K562 (cell line): Measurements from ENCODE around the gene DPEP2. TPM values are rescaled to one million over a fixed set of nuclear protein-coding genes. Genes with fewer than 3 reads are reported as not detected.
A peak's percentile ranks its signal among the peaks of the same experiment; 100 is the strongest.

Experiments
- CEBPG ChIP-seq, 3 experiments: fragments of 200-800 bp in 1 of 3; sonication (Bioruptor generic) in 1 of 3; sonication (generic) in 1 of 3; formaldehyde crosslinking in 1 of 3; IDR thresholded peaks in 2 of 3; conservative IDR thresholded peaks in 1 of 3; 2 replicates each; pipeline versions ENCODE4 v1.6.1 to v1.8.0; 2016 to 2022; ENCODE audit warnings: missing compliant biosample characterization in 2 of 3, missing genetic modification characterization in 2 of 3, mild to moderate bottlenecking in 1 of 3, missing genetic modification reagents in 1 of 3
- HMGN3 ChIP-seq: IDR thresholded peaks from 2 replicates; pipeline ENCODE4 v1.6.1; 2011; ENCODE audit warnings: borderline replicate concordance, low read depth, mild to moderate bottlenecking, mixed read lengths, low read length; ENCODE audit not compliant: insufficient read length; ENCODE audit errors: extremely low read depth
- RBBP5 ChIP-seq: fragments of 200-600 bp; sonication (generic); IDR thresholded peaks from 2 replicates; pipeline ENCODE4 v1.6.1; 2012; ENCODE audit warnings: borderline replicate concordance, mild to moderate bottlenecking, low read length, control low read depth, inconsistent platforms; ENCODE audit not compliant: insufficient read depth, poor library complexity, severe bottlenecking
- RBFOX2 ChIP-seq: fragments of 200-400 bp; formaldehyde crosslinking; IDR thresholded peaks from 2 replicates; pipeline ENCODE4 v1.6.1; 2017; ENCODE audit warnings: low read depth, mild to moderate bottlenecking, low read length, moderate library complexity
- TCF3 ChIP-seq: sonication (generic); formaldehyde crosslinking; IDR thresholded peaks from 2 replicates; pipeline ENCODE4 v1.4.0; 2020; ENCODE audit warnings: mild to moderate bottlenecking, missing genetic modification reagents
- ZNF274 ChIP-seq: IDR thresholded peaks from 2 replicates; pipeline ENCODE4 v1.6.1; 2011; ENCODE audit warnings: low read depth, mild to moderate bottlenecking, low read length, moderate library complexity, borderline replicate concordance
- polyA plus RNA-seq, 8 experiments: library from polyadenylated mRNA; depleted of rRNA in 4 of 8; stranded (reverse) in 5 of 8; unstranded in 3 of 8; fragments of >200 nt; fragmentation: Nextera tagmentation in 2 of 8; fragmentation: Illumina TruSeq in 1 of 8; extraction: Ambion mirVana in 2 of 8; extraction: Trizol in 1 of 8; gene quantifications; 2 replicates each; pipeline versions ENCODE4 v1.2.1 to v1.2.3, GENCODE V29; 2011 to 2014; ENCODE audit warnings: inconsistent platforms in 1 of 8, missing spikeins in 1 of 8
- total RNA-seq, 7 experiments: library from RNA; depleted of rRNA in 6 of 7; stranded (reverse); fragments of >200 nt in 6 of 7; fragmentation: Illumina TruSeq in 2 of 7; extraction: Trizol in 2 of 7; gene quantifications; 2 replicates each; pipeline versions ENCODE4 v1.2.1 to v1.2.3, GENCODE V29; 2011 to 2021; ENCODE audit warnings: low replicate concordance in 1 of 7
- TF ChIP-seq, protein P1 (sequence below): fragments of 450-650 bp; IDR thresholded peaks from 2 replicates; pipeline ENCODE4 v1.6.1; 2016; ENCODE audit warnings: low read depth
- TF ChIP-seq, protein P2 (sequence below): fragments of 250-450 bp; sonication (Bioruptor Pico); IDR thresholded peaks from 2 replicates; pipeline ENCODE4 v1.4.0; 2020; ENCODE audit warnings: mild to moderate bottlenecking, moderate library complexity
- TF ChIP-seq, protein P3 (sequence below): fragments of 450-650 bp; conservative IDR thresholded peaks from 2 replicates; pipeline ENCODE4 v1.6.1; 2016; ENCODE audit warnings: missing genetic modification characterization, low read depth, mild to moderate bottlenecking, missing compliant biosample characterization, moderate library complexity
- TF ChIP-seq, protein P4 (sequence below): IDR thresholded peaks from 3 replicates; pipeline ENCODE4 v1.6.1; 2011; ENCODE audit warnings: borderline replicate concordance, mild to moderate bottlenecking, moderate library complexity; ENCODE audit not compliant: insufficient read length; ENCODE audit errors: extremely low read depth

Gene DPEP2
- total and polyA plus RNA-seq, 9 of the 15 experiments (the other 6 are each of a cell fraction or from before 2014, with no cell fraction given), result 0.14 to 1.2 (median 0.38) TPM

DNA sequence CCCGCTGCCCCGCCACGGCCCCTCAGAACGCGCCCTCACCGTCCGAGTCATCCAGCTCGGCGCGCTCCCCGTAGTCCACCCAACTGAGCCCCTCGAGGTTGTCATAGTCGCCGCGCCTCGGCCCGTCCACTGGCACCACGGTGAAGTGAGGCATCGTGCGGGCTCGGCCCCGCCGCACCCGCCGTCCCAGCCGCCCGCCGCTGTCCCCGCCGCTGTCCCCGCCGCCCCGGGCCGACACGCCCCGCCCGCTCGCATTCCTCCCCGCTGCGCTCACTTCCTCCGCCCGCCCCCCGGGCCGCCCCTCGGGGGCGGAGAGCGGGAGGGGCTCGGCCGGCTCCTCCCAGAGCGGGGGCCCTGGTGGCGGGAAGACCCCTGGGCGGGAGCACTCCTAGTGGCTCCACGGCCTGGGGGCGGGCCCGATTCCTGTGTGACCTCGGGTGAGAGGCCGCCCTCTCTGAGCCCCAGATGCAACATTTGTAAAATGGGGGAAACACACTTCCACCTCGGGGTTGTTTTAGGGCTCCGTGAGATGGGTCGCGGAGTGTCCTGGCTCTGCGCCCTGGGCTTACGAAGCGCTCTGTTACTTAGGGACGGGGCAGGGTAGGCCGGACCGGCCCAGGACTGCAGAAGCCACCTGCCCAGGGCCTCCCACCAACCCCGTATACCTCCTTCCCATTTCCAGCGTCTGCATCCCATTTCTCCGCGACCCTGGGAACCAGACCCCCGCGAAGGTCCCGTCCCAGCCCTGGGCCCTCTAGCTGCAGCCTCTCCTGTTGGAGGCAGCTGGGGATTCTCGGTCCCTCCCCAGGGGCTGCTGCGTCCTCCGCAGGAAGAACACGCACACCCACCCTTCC, 30.7 kb downstream of the DPEP2 start, which contains the start of gene SLC12A4 (continued):
- TF ChIP-seq, protein P1, sequence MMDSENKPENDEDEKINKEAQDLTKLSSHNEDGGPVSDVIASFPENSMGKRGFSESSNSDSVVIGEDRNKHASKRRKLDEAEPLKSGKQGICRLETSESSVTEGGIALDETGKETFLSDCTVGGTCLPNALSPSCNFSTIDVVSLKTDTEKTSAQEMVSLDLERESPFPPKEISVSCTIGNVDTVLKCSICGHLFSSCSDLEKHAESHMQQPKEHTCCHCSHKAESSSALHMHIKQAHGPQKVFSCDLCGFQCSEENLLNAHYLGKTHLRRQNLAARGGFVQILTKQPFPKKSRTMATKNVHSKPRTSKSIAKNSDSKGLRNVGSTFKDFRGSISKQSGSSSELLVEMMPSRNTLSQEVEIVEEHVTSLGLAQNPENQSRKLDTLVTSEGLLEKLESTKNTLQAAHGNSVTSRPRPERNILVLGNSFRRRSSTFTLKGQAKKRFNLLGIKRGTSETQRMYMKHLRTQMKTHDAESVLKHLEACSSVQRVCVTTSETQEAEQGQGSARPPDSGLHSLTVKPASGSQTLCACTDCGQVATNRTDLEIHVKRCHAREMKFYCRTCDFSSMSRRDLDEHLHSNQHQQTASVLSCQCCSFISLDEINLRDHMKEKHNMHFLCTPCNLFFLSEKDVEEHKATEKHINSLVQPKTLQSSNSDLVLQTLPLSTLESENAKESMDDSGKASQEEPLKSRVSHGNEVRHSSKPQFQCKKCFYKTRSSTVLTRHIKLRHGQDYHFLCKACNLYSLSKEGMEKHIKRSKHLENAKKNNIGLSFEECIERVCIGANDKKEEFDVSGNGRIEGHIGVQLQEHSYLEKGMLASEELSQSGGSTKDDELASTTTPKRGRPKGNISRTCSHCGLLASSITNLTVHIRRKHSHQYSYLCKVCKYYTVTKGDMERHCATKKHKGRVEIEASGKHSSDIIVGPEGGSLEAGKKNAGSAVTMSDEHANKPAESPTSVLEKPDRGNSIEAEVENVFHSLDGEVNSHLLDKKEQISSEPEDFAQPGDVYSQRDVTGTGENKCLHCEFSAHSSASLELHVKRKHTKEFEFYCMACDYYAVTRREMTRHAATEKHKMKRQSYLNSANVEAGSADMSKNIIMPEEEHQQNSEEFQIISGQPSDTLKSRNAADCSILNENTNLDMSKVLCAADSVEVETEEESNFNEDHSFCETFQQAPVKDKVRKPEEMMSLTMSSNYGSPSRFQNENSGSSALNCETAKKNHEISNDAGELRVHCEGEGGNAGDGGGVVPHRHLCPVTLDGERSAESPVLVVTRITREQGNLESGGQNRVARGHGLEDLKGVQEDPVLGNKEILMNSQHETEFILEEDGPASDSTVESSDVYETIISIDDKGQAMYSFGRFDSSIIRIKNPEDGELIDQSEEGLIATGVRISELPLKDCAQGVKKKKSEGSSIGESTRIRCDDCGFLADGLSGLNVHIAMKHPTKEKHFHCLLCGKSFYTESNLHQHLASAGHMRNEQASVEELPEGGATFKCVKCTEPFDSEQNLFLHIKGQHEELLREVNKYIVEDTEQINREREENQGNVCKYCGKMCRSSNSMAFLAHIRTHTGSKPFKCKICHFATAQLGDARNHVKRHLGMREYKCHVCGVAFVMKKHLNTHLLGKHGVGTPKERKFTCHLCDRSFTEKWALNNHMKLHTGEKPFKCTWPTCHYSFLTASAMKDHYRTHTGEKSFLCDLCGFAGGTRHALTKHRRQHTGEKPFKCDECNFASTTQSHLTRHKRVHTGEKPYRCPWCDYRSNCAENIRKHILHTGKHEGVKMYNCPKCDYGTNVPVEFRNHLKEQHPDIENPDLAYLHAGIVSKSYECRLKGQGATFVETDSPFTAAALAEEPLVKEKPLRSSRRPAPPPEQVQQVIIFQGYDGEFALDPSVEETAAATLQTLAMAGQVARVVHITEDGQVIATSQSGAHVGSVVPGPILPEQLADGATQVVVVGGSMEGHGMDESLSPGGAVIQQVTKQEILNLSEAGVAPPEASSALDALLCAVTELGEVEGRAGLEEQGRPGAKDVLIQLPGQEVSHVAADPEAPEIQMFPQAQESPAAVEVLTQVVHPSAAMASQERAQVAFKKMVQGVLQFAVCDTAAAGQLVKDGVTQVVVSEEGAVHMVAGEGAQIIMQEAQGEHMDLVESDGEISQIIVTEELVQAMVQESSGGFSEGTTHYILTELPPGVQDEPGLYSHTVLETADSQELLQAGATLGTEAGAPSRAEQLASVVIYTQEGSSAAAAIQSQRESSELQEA, result no peak
- TF ChIP-seq CEBPG (CRISPR knock-in tag; IDR thresholded peaks at IDR 0.05), result no peak
- no peak for TF ChIP-seq CEBPG (tag; conservative IDR thresholded peaks at IDR 0.05 in 1 of 2, IDR thresholded peaks at IDR 0.05 in 1 of 2)
- TF ChIP-seq RBBP5, result peak; percentile 66
- TF ChIP-seq, protein P2, sequence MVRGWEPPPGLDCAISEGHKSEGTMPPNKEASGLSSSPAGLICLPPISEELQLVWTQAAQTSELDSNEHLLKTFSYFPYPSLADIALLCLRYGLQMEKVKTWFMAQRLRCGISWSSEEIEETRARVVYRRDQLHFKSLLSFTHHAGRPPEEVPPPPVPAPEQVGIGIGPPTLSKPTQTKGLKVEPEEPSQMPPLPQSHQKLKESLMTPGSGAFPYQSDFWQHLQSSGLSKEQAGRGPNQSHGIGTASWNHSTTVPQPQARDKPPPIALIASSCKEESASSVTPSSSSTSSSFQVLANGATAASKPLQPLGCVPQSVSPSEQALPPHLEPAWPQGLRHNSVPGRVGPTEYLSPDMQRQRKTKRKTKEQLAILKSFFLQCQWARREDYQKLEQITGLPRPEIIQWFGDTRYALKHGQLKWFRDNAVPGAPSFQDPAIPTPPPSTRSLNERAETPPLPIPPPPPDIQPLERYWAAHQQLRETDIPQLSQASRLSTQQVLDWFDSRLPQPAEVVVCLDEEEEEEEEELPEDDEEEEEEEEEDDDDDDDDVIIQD (CRISPR knock-in tag), result no peak
- no peak for TF ChIP-seq ZNF274
- no peak for TF ChIP-seq TCF3 (CRISPR knock-in tag)
- TF ChIP-seq, protein P3, sequence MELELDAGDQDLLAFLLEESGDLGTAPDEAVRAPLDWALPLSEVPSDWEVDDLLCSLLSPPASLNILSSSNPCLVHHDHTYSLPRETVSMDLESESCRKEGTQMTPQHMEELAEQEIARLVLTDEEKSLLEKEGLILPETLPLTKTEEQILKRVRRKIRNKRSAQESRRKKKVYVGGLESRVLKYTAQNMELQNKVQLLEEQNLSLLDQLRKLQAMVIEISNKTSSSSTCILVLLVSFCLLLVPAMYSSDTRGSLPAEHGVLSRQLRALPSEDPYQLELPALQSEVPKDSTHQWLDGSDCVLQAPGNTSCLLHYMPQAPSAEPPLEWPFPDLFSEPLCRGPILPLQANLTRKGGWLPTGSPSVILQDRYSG (tag), result no peak
- TF ChIP-seq RBFOX2, result peak; percentile 78
- TF ChIP-seq, protein P4, sequence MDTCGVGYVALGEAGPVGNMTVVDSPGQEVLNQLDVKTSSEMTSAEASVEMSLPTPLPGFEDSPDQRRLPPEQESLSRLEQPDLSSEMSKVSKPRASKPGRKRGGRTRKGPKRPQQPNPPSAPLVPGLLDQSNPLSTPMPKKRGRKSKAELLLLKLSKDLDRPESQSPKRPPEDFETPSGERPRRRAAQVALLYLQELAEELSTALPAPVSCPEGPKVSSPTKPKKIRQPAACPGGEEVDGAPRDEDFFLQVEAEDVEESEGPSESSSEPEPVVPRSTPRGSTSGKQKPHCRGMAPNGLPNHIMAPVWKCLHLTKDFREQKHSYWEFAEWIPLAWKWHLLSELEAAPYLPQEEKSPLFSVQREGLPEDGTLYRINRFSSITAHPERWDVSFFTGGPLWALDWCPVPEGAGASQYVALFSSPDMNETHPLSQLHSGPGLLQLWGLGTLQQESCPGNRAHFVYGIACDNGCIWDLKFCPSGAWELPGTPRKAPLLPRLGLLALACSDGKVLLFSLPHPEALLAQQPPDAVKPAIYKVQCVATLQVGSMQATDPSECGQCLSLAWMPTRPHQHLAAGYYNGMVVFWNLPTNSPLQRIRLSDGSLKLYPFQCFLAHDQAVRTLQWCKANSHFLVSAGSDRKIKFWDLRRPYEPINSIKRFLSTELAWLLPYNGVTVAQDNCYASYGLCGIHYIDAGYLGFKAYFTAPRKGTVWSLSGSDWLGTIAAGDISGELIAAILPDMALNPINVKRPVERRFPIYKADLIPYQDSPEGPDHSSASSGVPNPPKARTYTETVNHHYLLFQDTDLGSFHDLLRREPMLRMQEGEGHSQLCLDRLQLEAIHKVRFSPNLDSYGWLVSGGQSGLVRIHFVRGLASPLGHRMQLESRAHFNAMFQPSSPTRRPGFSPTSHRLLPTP, result no peak
- peak; percentile 86 for TF ChIP-seq HMGN3
